Measurements from ENCODE around the gene PRKG1.

GRCh38 chr10:52078397-52078937 is 1004.2 kb downstream of the PRKG1 start:
- TF ChIP-seq CEBPB (IDR thresholded peaks at IDR 0.05; ENCODE audit: low read depth, low read length), result no peak
- TF ChIP-seq USF2 (IDR thresholded peaks at IDR 0.05; ENCODE audit: low read depth, low read length), result no peak
- TF ChIP-seq MAZ (IDR thresholded peaks at IDR 0.05; ENCODE audit: borderline replicate concordance, low read depth, low read length), result no peak
- TF ChIP-seq POLR2A (IDR thresholded peaks at IDR 0.05; ENCODE audit: low read depth, low read length), result no peak
- TF ChIP-seq CTCF (conservative IDR thresholded peaks at IDR 0.05; ENCODE audit: low read depth, low read length), result no peak
- no peak for TF ChIP-seq MXI1 (IDR thresholded peaks at IDR 0.05; ENCODE audit: borderline replicate concordance, low read depth, low read length)
- TF ChIP-seq RAD21 (IDR thresholded peaks at IDR 0.05; ENCODE audit: low read length), result no peak
- TF ChIP-seq BHLHE40 (IDR thresholded peaks at IDR 0.05; ENCODE audit: low read depth, low read length), result no peak
- no peak for TF ChIP-seq MAFK (IDR thresholded peaks at IDR 0.05; ENCODE audit: low read depth, low read length)
